ENCODE results near the gene STK32B.
"Not testable (repeated sequence)": the region's sequence is repeated elsewhere in the genome, so short reads cannot be mapped to it uniquely, and the experiment has no call there.

Gene STK32B

GRCh38 chr4:5054532-5054931 is 3.3 kb downstream of the STK32B start:
- peak in 1 of 2 experiments; percentile 29 for DNase-seq (ENCODE audit: low read depth in 1 of 2, low spot score in 1 of 2)
- in situ Hi-C loops (cut with HindIII; ENCODE audit: low pct_unique_long_range_greater_than_20kb, low sequenced_read_pairs) = no loop called here
- no peak for TF ChIP-seq JUND (IDR thresholded peaks at IDR 0.05; ENCODE audit: low read depth)

- DNase-seq (ENCODE audit: low read depth in 1 of 2, low spot score in 1 of 2) = no peak
- no peak for TF ChIP-seq JUND (IDR thresholded peaks at IDR 0.05; ENCODE audit: low read depth)
- in situ Hi-C loops (cut with HindIII; ENCODE audit: low pct_unique_long_range_greater_than_20kb, low sequenced_read_pairs) = no loop called here
Measured at GRCh38 chr4:5055411-5055810, 4.1 kb downstream of the STK32B start.

- in situ Hi-C loops (cut with HindIII; ENCODE audit: low pct_unique_long_range_greater_than_20kb, low sequenced_read_pairs) = no loop called here
- no peak for DNase-seq (ENCODE audit: low read depth in 1 of 2, low spot score in 1 of 2)
- TF ChIP-seq JUND (IDR thresholded peaks at IDR 0.05; ENCODE audit: low read depth) = no peak
Measured at GRCh38 chr4:5066101-5066500, 14.8 kb downstream of the STK32B start.

GRCh38 chr4:5066968-5067367 is 15.7 kb downstream of the STK32B start:
- DNase-seq (ENCODE audit: low read depth in 1 of 2, low spot score in 1 of 2); in situ Hi-C loops (cut with HindIII; ENCODE audit: low pct_unique_long_range_greater_than_20kb, low sequenced_read_pairs): not testable (repeated sequence)

- DNase-seq (ENCODE audit: low read depth in 1 of 2, low spot score in 1 of 2) = no peak
- in situ Hi-C loops (cut with HindIII; ENCODE audit: low pct_unique_long_range_greater_than_20kb, low sequenced_read_pairs) = no loop called here
- TF ChIP-seq JUND (IDR thresholded peaks at IDR 0.05; ENCODE audit: low read depth) = no peak
Measured at GRCh38 chr4:5067908-5068307, 16.6 kb downstream of the STK32B start.

GRCh38 chr4:5069901-5070300 is 18.6 kb downstream of the STK32B start:
- in situ Hi-C loops (cut with HindIII; ENCODE audit: low pct_unique_long_range_greater_than_20kb, low sequenced_read_pairs) = no loop called here

GRCh38 chr4:5072948-5073347 is 21.7 kb downstream of the STK32B start:
- no peak for TF ChIP-seq JUND (IDR thresholded peaks at IDR 0.05; ENCODE audit: low read depth)
- in situ Hi-C loops (cut with HindIII; ENCODE audit: low pct_unique_long_range_greater_than_20kb, low sequenced_read_pairs) = no loop called here
- no peak for DNase-seq (ENCODE audit: low read depth in 1 of 2, low spot score in 1 of 2)

More at GRCh38 chr4:5069901-5070300, 18.6 kb downstream of the STK32B start:
- no peak for DNase-seq (ENCODE audit: low read depth in 1 of 2, low spot score in 1 of 2)
- no peak for TF ChIP-seq JUND (IDR thresholded peaks at IDR 0.05; ENCODE audit: low read depth)

- no peak for DNase-seq (ENCODE audit: low read depth in 1 of 2, low spot score in 1 of 2)
- in situ Hi-C loops (cut with HindIII; ENCODE audit: low pct_unique_long_range_greater_than_20kb, low sequenced_read_pairs) = no loop called here
- no peak for TF ChIP-seq JUND (IDR thresholded peaks at IDR 0.05; ENCODE audit: low read depth)
Measured at GRCh38 chr4:5078009-5078408, 26.7 kb downstream of the STK32B start.

- no peak for DNase-seq (ENCODE audit: low read depth in 1 of 2, low spot score in 1 of 2)
- TF ChIP-seq JUND (IDR thresholded peaks at IDR 0.05; ENCODE audit: low read depth) = no peak
- in situ Hi-C loops (cut with HindIII; ENCODE audit: low pct_unique_long_range_greater_than_20kb, low sequenced_read_pairs) = no loop called here
Measured at GRCh38 chr4:5079581-5079980, 28.3 kb downstream of the STK32B start.

- no peak for DNase-seq (ENCODE audit: low read depth in 1 of 2, low spot score in 1 of 2)
- TF ChIP-seq JUND (IDR thresholded peaks at IDR 0.05; ENCODE audit: low read depth) = no peak
- in situ Hi-C loops (cut with HindIII; ENCODE audit: low pct_unique_long_range_greater_than_20kb, low sequenced_read_pairs) = no loop called here
Measured at GRCh38 chr4:5081441-5081999, 30.2 kb downstream of the STK32B start.

- in situ Hi-C loops (cut with HindIII; ENCODE audit: low pct_unique_long_range_greater_than_20kb, low sequenced_read_pairs) = no loop called here
- TF ChIP-seq JUND (IDR thresholded peaks at IDR 0.05; ENCODE audit: low read depth) = no peak
- no peak for DNase-seq (ENCODE audit: low read depth in 1 of 2, low spot score in 1 of 2)
Measured at GRCh38 chr4:5082376-5082775, 31.1 kb downstream of the STK32B start.

- no peak for TF ChIP-seq JUND (IDR thresholded peaks at IDR 0.05; ENCODE audit: low read depth)
- in situ Hi-C loops (cut with HindIII; ENCODE audit: low pct_unique_long_range_greater_than_20kb, low sequenced_read_pairs) = no loop called here
- DNase-seq (ENCODE audit: low read depth in 1 of 2, low spot score in 1 of 2) = no peak
Measured at GRCh38 chr4:5084911-5085475, 33.7 kb downstream of the STK32B start.

GRCh38 chr4:5086535-5086934 is 35.3 kb downstream of the STK32B start:
- in situ Hi-C loops (cut with HindIII; ENCODE audit: low pct_unique_long_range_greater_than_20kb, low sequenced_read_pairs) = no loop called here
- DNase-seq (ENCODE audit: low read depth in 1 of 2, low spot score in 1 of 2) = no peak
- no peak for TF ChIP-seq JUND (IDR thresholded peaks at IDR 0.05; ENCODE audit: low read depth)

- DNase-seq (ENCODE audit: low read depth in 1 of 2, low spot score in 1 of 2) = no peak
- no peak for TF ChIP-seq JUND (IDR thresholded peaks at IDR 0.05; ENCODE audit: low read depth)
Measured at GRCh38 chr4:5096261-5096660, 45.0 kb downstream of the STK32B start.

More at GRCh38 chr4:5096261-5096660, 45.0 kb downstream of the STK32B start:
- in situ Hi-C loops (cut with HindIII; ENCODE audit: low pct_unique_long_range_greater_than_20kb, low sequenced_read_pairs) = no loop called here
